HepG2 (cell line): ENCODE data around the gene LRBA. TPM values are rescaled to one million over a fixed set of nuclear protein-coding genes. Genes with fewer than 3 reads are reported as not detected.

Source experiments
- ATAC-seq: fragments of 200-7000 bp; cut with Tn5 transposase; 3 replicates; pipeline ENCODE4 v1.9.1; 2020; ENCODE audit warnings: mild to moderate bottlenecking, moderate library complexity
- BruUV-seq: library from RNA; stranded (reverse); fragments of 400-500 nt; replicated peaks from 2 replicates; lab custom pipeline; 2021; lab: Mats Ljungman, UMichigan
- CTCF ChIA-PET: fragments of 300-600 bp; formaldehyde crosslinking; extraction: SDS; loops from one replicate; lab custom pipeline; 2021; ENCODE audit warnings: low total read pairs, inconsistent platforms, low intra/inter-chr PET ratio; lab: Yijun Ruan, JAX
- POLR2A ChIA-PET: fragments of 350-600 bp; sonication (Branson Sonifier 250); formaldehyde crosslinking; loops from one replicate; lab custom pipeline; 2020; ENCODE audit warnings: antibody characterized with exemption, inconsistent platforms; lab: Yijun Ruan, JAX
- DNase-seq: peaks from one replicate; pipeline ENCODE4 v3.0.0-alpha.2; 2015; ENCODE audit warnings: low spot score
- FAIRE-seq: peaks from 3 replicates; lab custom pipeline; 2011; peaks lifted over from hg19 to GRCh38; lab: Jason Lieb, UNC
- H2AFZ ChIP-seq: one replicate; pipeline ENCODE4 v1.6.1; 2011; ENCODE audit warnings: low read length, inconsistent platforms
- H3K27ac ChIP-seq: fragments of 300-600 bp; 3 replicates; pipeline ENCODE4 v1.8.0; 2011; ENCODE audit warnings: mixed run types, mild to moderate bottlenecking, mixed read lengths, low read length, inconsistent platforms; ENCODE audit not compliant: insufficient read depth; ENCODE audit errors: extremely low read length
- H3K27me3 ChIP-seq, 2 experiments: fragments of 200-600 bp in 1 of 2; 2 replicates in 1 of 2; 3 replicates in 1 of 2; pipeline versions ENCODE4 v1.6.0 to v1.8.0; 2011; ENCODE audit warnings: low read length in 2 of 2, mild to moderate bottlenecking in 2 of 2, moderate library complexity in 2 of 2, inconsistent platforms in 1 of 2; ENCODE audit not compliant: insufficient read depth in 2 of 2, control insufficient read depth in 1 of 2
- H3K36me3 ChIP-seq, 2 experiments: fragments of 200-600 bp in 1 of 2; replicated peaks in 1 of 2; 2 replicates in 1 of 2; 3 replicates in 1 of 2; pipeline versions ENCODE4 v1.5.1 to v1.8.0; 2011; ENCODE audit warnings: low read length in 2 of 2, inconsistent platforms in 1 of 2; ENCODE audit not compliant: insufficient read depth in 2 of 2, control insufficient read depth in 1 of 2
- H3K4me1 ChIP-seq: 2 replicates; pipeline ENCODE4 v1.5.1; 2012; ENCODE audit warnings: low read length, inconsistent platforms; ENCODE audit not compliant: insufficient read depth
- H3K4me2 ChIP-seq: 2 replicates; pipeline ENCODE4 v1.6.0; 2011; ENCODE audit warnings: low read depth, low read length, inconsistent platforms
- H3K4me3 ChIP-seq, 3 experiments: fragments of 200-600 bp in 1 of 3; sonication (generic), shearing (Covaris generic) in 1 of 3; replicated peaks in 1 of 3; 2 replicates each; pipeline ENCODE4 v1.5.1; 2011 to 2016; ENCODE audit warnings: low read length in 3 of 3, inconsistent platforms in 2 of 3, low read depth in 2 of 3, mild to moderate bottlenecking in 2 of 3, control low read depth in 1 of 3, mixed read lengths in 1 of 3; ENCODE audit not compliant: insufficient read depth in 1 of 3
- H3K79me2 ChIP-seq: one replicate; pipeline ENCODE4 v1.6.1; 2011; ENCODE audit warnings: low read length, inconsistent platforms; ENCODE audit not compliant: insufficient read depth
- H3K9ac ChIP-seq: 2 replicates; pipeline ENCODE4 v1.6.0; 2011; ENCODE audit warnings: mild to moderate bottlenecking, low read depth, low read length, inconsistent platforms; ENCODE audit not compliant: insufficient read depth
- H3K9me3 ChIP-seq: 2 replicates; pipeline ENCODE4 v1.5.1; 2012; ENCODE audit warnings: mild to moderate bottlenecking, low read length
- H4K20me1 ChIP-seq: 2 replicates; pipeline ENCODE4 v1.6.0; 2011; ENCODE audit warnings: inconsistent platforms, mild to moderate bottlenecking, low read length, moderate library complexity; ENCODE audit not compliant: insufficient read depth
- BCL6 ChIP-seq: IDR thresholded peaks from 2 replicates; pipeline ENCODE4 v1.6.1; 2016; ENCODE audit warnings: missing genetic modification reagents, missing compliant biosample characterization
- CBX5 ChIP-seq: sonication (generic); formaldehyde crosslinking; IDR thresholded peaks from 2 replicates; pipeline ENCODE4 v1.4.0; 2020; ENCODE audit warnings: missing genetic modification reagents, borderline replicate concordance
- DMAP1 ChIP-seq: IDR thresholded peaks from 2 replicates; pipeline ENCODE4 v1.6.1; 2016
- ISX ChIP-seq: sonication (generic); formaldehyde crosslinking; conservative IDR thresholded peaks from 2 replicates; pipeline ENCODE4 v1.5.0; 2020; ENCODE audit warnings: missing genetic modification reagents
- LBX2 ChIP-seq: sonication (generic); formaldehyde crosslinking; IDR thresholded peaks from 2 replicates; pipeline ENCODE4 v1.5.0; 2020; ENCODE audit warnings: missing genetic modification reagents, mild to moderate bottlenecking, borderline replicate concordance
- NFYC ChIP-seq: IDR thresholded peaks from 2 replicates; pipeline ENCODE4 v1.6.1; 2016; ENCODE audit warnings: missing genetic modification reagents, missing compliant biosample characterization
- RFX5 ChIP-seq: IDR thresholded peaks from 2 replicates; pipeline ENCODE4 v1.6.1; 2011; ENCODE audit warnings: low read depth, low read length, improper control_type of control experiment
- RXRA ChIP-seq: sonication (generic); formaldehyde crosslinking; IDR thresholded peaks from 2 replicates; pipeline ENCODE4 v1.5.1; 2020; ENCODE audit warnings: missing genetic modification reagents
- ZFY ChIP-seq: sonication (generic); formaldehyde crosslinking; IDR thresholded peaks from 2 replicates; pipeline ENCODE4 v1.4.0; 2020; ENCODE audit warnings: missing genetic modification reagents
- ZHX1 ChIP-seq: sonication (generic); formaldehyde crosslinking; IDR thresholded peaks from 2 replicates; pipeline ENCODE4 v1.8.1; 2022; ENCODE audit warnings: low read depth, mild to moderate bottlenecking, missing genetic modification reagents
- ZNF230 ChIP-seq: sonication (generic); formaldehyde crosslinking; IDR thresholded peaks from 2 replicates; pipeline ENCODE4 v1.4.0; 2020; ENCODE audit warnings: mild to moderate bottlenecking, missing genetic modification reagents
- ZNF263 ChIP-seq: sonication (generic); formaldehyde crosslinking; IDR thresholded peaks from 2 replicates; pipeline ENCODE4 v1.4.0; 2020; ENCODE audit warnings: missing genetic modification reagents
- ZNF362 ChIP-seq: sonication (generic); formaldehyde crosslinking; IDR thresholded peaks from 2 replicates; pipeline ENCODE4 v1.4.0; 2020; ENCODE audit warnings: missing genetic modification reagents, mild to moderate bottlenecking, borderline replicate concordance
- ZNF512 ChIP-seq: sonication (generic); formaldehyde crosslinking; IDR thresholded peaks from 2 replicates; pipeline ENCODE4 v1.4.0; 2020; ENCODE audit warnings: mild to moderate bottlenecking, missing genetic modification reagents
- ZNF580 ChIP-seq: IDR thresholded peaks from 2 replicates; pipeline ENCODE4 v1.6.1; 2016; ENCODE audit warnings: low read depth, borderline replicate concordance
- WGBS: methylation state at CpG from one replicate; pipeline ENCODE4 v1.1.6; 2017; ENCODE audit warnings: low lambda C conversion rate; 5-methylcytosine and 5-hydroxymethylcytosine counted together
- in situ Hi-C: cut with HindIII; loops from 2 replicates; pipeline ENCODE4 v1.10.0; 2017; ENCODE audit warnings: low pct_unique_long_range_greater_than_20kb; ENCODE audit not compliant: extremely low pct_ligation_motif_present
- intact Hi-C: fragments of 100-400 bp; cut with micrococcal nuclease; formaldehyde crosslinking; loops from one replicate; pipeline ENCODE4 v1.10.0; 2022; ENCODE audit not compliant: unreplicated experiment
- polyA plus RNA-seq, 8 experiments: library from polyadenylated mRNA; depleted of rRNA in 3 of 8; stranded (reverse) in 7 of 8; unstranded in 1 of 8; fragments of >200 nt; fragmentation: Illumina TruSeq in 4 of 8; extraction: Trizol in 4 of 8; gene quantifications; 2 replicates each; pipeline versions ENCODE4 v1.2.1 to v1.2.3, GENCODE V29; 2011 to 2016; ENCODE audit warnings: low read depth in 4 of 8, missing spikeins in 1 of 8, mixed read lengths in 1 of 8; ENCODE audit not compliant: insufficient read depth in 1 of 8
- total RNA-seq, 5 experiments: library from RNA; depleted of rRNA; stranded (reverse); fragments of >200 nt; fragmentation: Illumina TruSeq; extraction: Trizol; gene quantifications; 2 replicates each; pipeline ENCODE4 v1.2.3, GENCODE V29; 2016; ENCODE audit warnings: low read depth in 1 of 5

The LRBA gene
- total and polyA plus RNA-seq, 2 of the 13 experiments (the other 11 are each of a cell fraction or from before 2014, with no cell fraction given) = 21.0 to 37.2 TPM

- Histone ChIP-seq H3K79me2 (no peaks in the 10 kb centered on the region), H4K20me1 (no peaks in the 10 kb centered on the region), H3K36me3 (peaks cover 0 to 2% of the 10 kb centered on the region in 2 experiments; a peak in 1 of 5 replicates), H3K27ac (no peak overlapping the region), H3K4me1 (no peaks in the 10 kb centered on the region), H3K27me3 (no peaks in the 10 kb centered on the region), H3K4me2 (no peak overlapping the region), H3K4me3 (no peak overlapping the region), H3K9me3 (no peaks in the 10 kb centered on the region), H3K9ac (no peak overlapping the region), H2AFZ (no peak overlapping the region)
- CTCF ChIA-PET = no interaction called here
- TF ChIP-seq ZFY = no peak
- TF ChIP-seq BCL6 (CRISPR knock-in tag) = no peak
- TF ChIP-seq LBX2 = no peak
- TF ChIP-seq NFYC (CRISPR knock-in tag) = no peak
- TF ChIP-seq ZNF230 (CRISPR knock-in tag) = no peak
- no peak for TF ChIP-seq ISX (CRISPR knock-in tag)
- TF ChIP-seq ZNF362 = no peak
- no peak for TF ChIP-seq ZNF512 (CRISPR knock-in tag)
- TF ChIP-seq DMAP1 (CRISPR knock-in tag) = no peak
- TF ChIP-seq RFX5 = no peak
- no peak for TF ChIP-seq RXRA (CRISPR knock-in tag)
- TF ChIP-seq ZHX1 (CRISPR knock-in tag) = no peak
- no peak for TF ChIP-seq ZNF263 (CRISPR knock-in tag)
- no peak for TF ChIP-seq ZNF580
- no peak for TF ChIP-seq CBX5 (CRISPR knock-in tag)
- DNase-seq = no peak
- ATAC-seq = no peak
- no TSS peak for BruUV-seq
- FAIRE-seq = no peak
- in situ Hi-C loops = no loop called here
- intact Hi-C loops = no loop called here
- 94% methylated on average over 5 of the region's 6 CpGs for WGBS
- POLR2A ChIA-PET = no interaction called here
Measured at GRCh38 chr4:150316332-150317205, 698.5 kb downstream of the LRBA start.
